CD14-positive monocyte (primary cell): ENCODE results near the gene PDIA6. TPM values are rescaled to one million over a fixed set of nuclear protein-coding genes. Genes with fewer than 3 reads are reported as not detected.
A peak's percentile ranks its signal among the peaks of the same experiment; 100 is the strongest.

Source experiments
- DNase-seq, 3 donors: peaks; one replicate each; pipeline ENCODE4 v3.0.0-alpha.2; 2011 to 2022
- H2AFZ ChIP-seq: 2 replicates; pipeline ENCODE4 v1.6.0; 2012; ENCODE audit warnings: mild to moderate bottlenecking, low read depth, low read length, inconsistent platforms; ENCODE audit not compliant: insufficient read depth, poor library complexity, severe bottlenecking
- H3K27ac ChIP-seq, 2 donors: 1 replicate in 1 of 2; 2 replicates in 1 of 2; pipeline ENCODE4 v1.5.1; 2012 to 2013; ENCODE audit warnings: low read length in 2 of 2, control low read depth in 1 of 2, inconsistent platforms in 1 of 2, low read depth in 1 of 2, mild to moderate bottlenecking in 1 of 2
- H3K27me3 ChIP-seq, 2 donors: one replicate each; pipeline versions ENCODE4 v1.6.0 to v1.6.1; 2011 to 2013; ENCODE audit warnings: low read length in 2 of 2; ENCODE audit not compliant: control insufficient read depth in 2 of 2, insufficient read depth in 2 of 2
- H3K36me3 ChIP-seq, 2 donors: replicated peaks in 1 of 2; 1 replicate in 1 of 2; 2 replicates in 1 of 2; pipeline versions ENCODE4 v1.5.1 to v1.6.1; 2012 to 2013; ENCODE audit warnings: low read length in 2 of 2, control low read depth in 1 of 2, inconsistent platforms in 1 of 2, mild to moderate bottlenecking in 1 of 2; ENCODE audit not compliant: insufficient read depth in 2 of 2, control insufficient read depth in 1 of 2
- H3K4me1 ChIP-seq, 2 donors: 1 replicate in 1 of 2; 2 replicates in 1 of 2; pipeline versions ENCODE4 v1.5.1 to v1.6.1; 2012 to 2013; ENCODE audit warnings: low read length in 2 of 2, control low read depth in 1 of 2, inconsistent platforms in 1 of 2, mild to moderate bottlenecking in 1 of 2, moderate library complexity in 1 of 2; ENCODE audit not compliant: insufficient read depth in 2 of 2, control insufficient read depth in 1 of 2
- H3K4me2 ChIP-seq: replicated peaks from 2 replicates; pipeline ENCODE3; 2012; ENCODE audit warnings: low read length, moderate library complexity, mild to moderate bottlenecking; ENCODE audit not compliant: poor library complexity, severe bottlenecking; ENCODE audit errors: extremely low read depth
- H3K4me3 ChIP-seq, 3 experiments: fragments of 200-600 bp in 1 of 3; sonication (generic) in 1 of 3; replicated peaks in 1 of 3; 1 replicate in 2 of 3; 2 replicates in 1 of 3; pipeline ENCODE4 v1.5.1; 2011 to 2013; ENCODE audit warnings: low read length in 3 of 3, mild to moderate bottlenecking in 3 of 3, control low read depth in 2 of 3, low read depth in 2 of 3, inconsistent platforms in 1 of 3, moderate library complexity in 1 of 3
- H3K79me2 ChIP-seq: 2 replicates; pipeline ENCODE4 v1.6.0; 2012; ENCODE audit warnings: mild to moderate bottlenecking, control low read depth, inconsistent platforms, low read length, moderate library complexity; ENCODE audit not compliant: insufficient read depth
- H3K9ac ChIP-seq: 2 replicates; pipeline ENCODE4 v1.6.0; 2017; ENCODE audit warnings: low read length, mild to moderate bottlenecking; ENCODE audit not compliant: insufficient read depth, poor library complexity, severe bottlenecking
- H3K9me3 ChIP-seq, 2 donors: replicated peaks in 1 of 2; 1 replicate in 1 of 2; 2 replicates in 1 of 2; pipeline versions ENCODE4 v1.5.1 to v1.6.1; 2012 to 2013; ENCODE audit warnings: low read length in 2 of 2, control low read depth in 1 of 2; ENCODE audit not compliant: control insufficient read depth in 1 of 2, insufficient read depth in 1 of 2
- H4K20me1 ChIP-seq: 2 replicates; pipeline ENCODE4 v1.6.0; 2012; ENCODE audit warnings: mild to moderate bottlenecking, low read length, control low read depth, moderate library complexity; ENCODE audit not compliant: insufficient read depth
- H3K27ac Mint-ChIP-seq, 7 donors: one replicate each; pipeline ENCODE4 v1.8.0; 2020; ENCODE audit warnings: mild to moderate bottlenecking in 7 of 7, mixed read lengths in 7 of 7, moderate library complexity in 6 of 7, inconsistent platforms in 2 of 7
- H3K27me3 Mint-ChIP-seq, 3 donors: one replicate each; pipeline ENCODE4 v1.8.0; 2021 to 2022; ENCODE audit warnings: low read depth in 3 of 3, mild to moderate bottlenecking in 3 of 3, mixed read lengths in 3 of 3, moderate library complexity in 3 of 3, inconsistent platforms in 1 of 3
- H3K36me3 Mint-ChIP-seq, 2 donors: one replicate each; pipeline ENCODE4 v1.8.0; 2020; ENCODE audit warnings: mixed read lengths in 2 of 2, inconsistent platforms in 1 of 2, mild to moderate bottlenecking in 1 of 2
- H3K4me1 Mint-ChIP-seq: one replicate; pipeline ENCODE4 v1.8.0; 2020; ENCODE audit warnings: mild to moderate bottlenecking, mixed read lengths
- H3K4me3 Mint-ChIP-seq, 2 donors: one replicate each; pipeline ENCODE4 v1.8.0; 2020; ENCODE audit warnings: mild to moderate bottlenecking in 2 of 2, mixed read lengths in 2 of 2, moderate library complexity in 1 of 2
- H3K9me3 Mint-ChIP-seq, 7 donors: one replicate each; pipeline ENCODE4 v1.8.0; 2020 to 2022; ENCODE audit warnings: mixed read lengths in 7 of 7, mild to moderate bottlenecking in 6 of 7, moderate library complexity in 6 of 7, inconsistent platforms in 2 of 7
- CTCF ChIP-seq: fragments of 200-600 bp; IDR thresholded peaks from one replicate; pipeline ENCODE4 v1.8.0; 2022; ENCODE audit warnings: antibody characterized with exemption, mild to moderate bottlenecking
- WGBS: methylation state at CpG from one replicate; pipeline ENCODE4 v1.1.5; 2013; ENCODE audit warnings: missing lambda C conversion rate; ENCODE audit not compliant: insufficient coverage; 5-methylcytosine and 5-hydroxymethylcytosine counted together
- intact Hi-C, 2 donors: fragments of 100-400 bp; cut with micrococcal nuclease; formaldehyde crosslinking; loops; one replicate each; pipeline versions ENCODE4 v1.15.0 to v1.15.1; 2023
- polyA minus RNA-seq: library from RNA; depleted of rRNA, polyadenylated mRNA; stranded (reverse); fragments of >200 nt; gene quantifications from 2 replicates; pipeline ENCODE4 v1.2.3, GENCODE V29; 2012
- polyA plus RNA-seq, 3 donors: library from polyadenylated mRNA; depleted of rRNA in 1 of 3; unstranded in 2 of 3; stranded (reverse) in 1 of 3; fragments of 300-500 nt in 2 of 3; fragments of >200 nt in 1 of 3; fragmentation: Illumina TruSeq in 2 of 3; gene quantifications; 1 replicate in 2 of 3; 2 replicates in 1 of 3; pipeline ENCODE4 v1.2.3, GENCODE V29; 2012 to 2021
- total RNA-seq, 12 experiments: library from RNA in 1 of 12; stranded (reverse) in 1 of 12; fragments of 120-200 nt in 1 of 12; gene quantifications; one replicate each; pipeline ENCODE4 v1.2.4 and lab custom pipeline; 2013 to 2026; ENCODE audit warnings: mixed read lengths in 6 of 12, inconsistent platforms in 1 of 12

PDIA6 gene
- 130 TPM for total RNA-seq (2013)
- polyA plus RNA-seq = 100 to 1,000 TPM in 2 of 3 donors, 10 to 100 TPM in 1; 49.8 to 187 (median 166) TPM
- 33.0 and 54.5 TPM in 2 replicates for polyA minus RNA-seq
- total RNA-seq (lab: John Stamatoyannopoulos, UW) = 41.6 to 149 (median 107) reads per million in 11 experiments

DNA sequence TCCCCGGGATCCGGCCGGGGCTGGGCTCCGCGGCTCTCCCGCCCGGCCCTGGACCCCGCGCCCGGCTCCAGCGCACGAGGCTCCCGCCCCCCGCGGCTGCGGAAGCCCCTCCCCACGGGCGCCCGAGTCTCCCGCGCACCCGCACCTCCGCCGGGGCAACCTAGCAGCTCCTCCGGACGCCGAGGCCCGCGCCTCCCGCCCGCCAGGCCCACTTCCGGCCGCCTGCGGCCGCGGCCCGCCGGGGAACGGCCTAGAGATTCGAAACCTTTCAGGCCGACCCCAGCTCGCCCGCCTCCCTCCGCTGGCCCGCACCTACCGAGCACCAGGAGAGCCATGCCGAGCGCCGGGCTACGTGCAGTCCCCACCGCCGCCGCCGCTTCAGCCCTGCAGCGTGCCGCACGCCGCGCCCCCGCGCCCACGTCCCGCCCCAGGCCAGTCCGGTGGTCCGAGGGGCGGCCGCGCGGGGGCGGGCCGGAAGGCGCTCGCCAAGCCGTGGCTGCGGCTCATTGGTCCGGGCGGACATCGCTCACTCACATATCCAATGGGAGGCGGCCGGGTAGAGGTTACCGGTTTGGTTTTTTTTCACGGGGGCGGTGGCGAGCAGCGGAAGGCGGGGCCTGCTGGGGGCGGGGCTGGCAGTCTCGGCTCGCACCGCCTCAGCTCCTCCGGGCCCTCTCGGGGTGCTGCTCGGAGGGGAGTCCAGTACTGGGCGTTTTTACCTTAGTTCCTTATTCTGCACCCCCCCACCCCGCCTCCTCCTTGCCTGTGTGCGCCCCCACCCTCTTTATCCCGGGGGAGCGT is at the start of gene PDIA6:
PDIA6 (minus strand) TSS at position 424 of the 801 bp plus-strand sequence; CDS start at position 335, 89 bp downstream.
- Histone ChIP-seq H3K9me3 (no peaks in the 10 kb centered on the region), H3K27ac (peak within 1 kb of the TSS; percentile 48 to 81), H4K20me1 (peaks cover 42% of the 10 kb centered on the region), H3K79me2 (peaks cover 49% of the 10 kb centered on the region), H3K36me3 (no peaks in the 10 kb centered on the region), H2AFZ (peak within 1 kb of the TSS; percentile 86), H3K9ac (peak within 1 kb of the TSS; percentile 96), H3K27me3 (no peaks in the 10 kb centered on the region), H3K4me1 (peaks cover 24 to 29% of the 10 kb centered on the region in 2 donors), H3K4me2 (peak within 1 kb of the TSS; percentile 88), H3K4me3 (peak within 1 kb of the TSS; percentile 72 to 87 (median 85))
- H3K4me3 Mint-ChIP-seq = peak within 1 kb of the TSS; percentile 94 to 95
- peak within 1 kb of the TSS; percentile 82 to 96 (median 92) for H3K27ac Mint-ChIP-seq
- H3K27me3 Mint-ChIP-seq = peaks cover 3 to 8% (median 4%) of the 10 kb centered on the region in 3 donors
- peak; percentile 94 to 96 (median 94) for DNase-seq
- peaks cover 33% of the 10 kb centered on the region for H3K4me1 Mint-ChIP-seq
- peaks cover 0 to 2% (median 0%) of the 10 kb centered on the region in 7 donors for H3K9me3 Mint-ChIP-seq
- no peak for TF ChIP-seq CTCF
- intact Hi-C loops = no loop called here
- H3K36me3 Mint-ChIP-seq = peaks cover 0 to 11% of the 10 kb centered on the region in 2 donors
- under 1% methylated on average over 93 of the region's 98 CpGs for WGBS

GRCh38 chr2:10862330-10862729 is 49.7 kb upstream of the PDIA6 start:
- Mint-ChIP-seq H3K27me3 (peaks cover 18 to 29% (median 25%) of the 10 kb centered on the region in 3 donors), H3K4me3 (peak overlapping the region in 1 of 2 donors; percentile 54), H3K27ac (peak overlapping the region in 2 of 7 donors; percentile 25 to 33), H3K4me1 (peaks cover 36% of the 10 kb centered on the region), H3K36me3 (no peaks in the 10 kb centered on the region), H3K9me3 (peaks cover 0 to 3% (median 0%) of the 10 kb centered on the region in 7 donors)
- H4K20me1 ChIP-seq = no peaks in the 10 kb centered on the region
- no peak overlapping the region for H3K4me3 ChIP-seq
- no peak overlapping the region for H2AFZ ChIP-seq
- no peak for TF ChIP-seq CTCF
- no peak overlapping the region for H3K9ac ChIP-seq
- no peak overlapping the region for H3K27ac ChIP-seq
- WGBS = 100% methylated on average over 7 of the region's 10 CpGs
- DNase-seq = no peak
- H3K79me2 ChIP-seq = no peaks in the 10 kb centered on the region
- intact Hi-C loops = no loop called here
- H3K4me2 ChIP-seq = no peak overlapping the region
- H3K27me3 ChIP-seq = peaks cover 0 to 9% of the 10 kb centered on the region in 2 donors
- no peaks in the 10 kb centered on the region for H3K9me3 ChIP-seq
- peaks cover 19 to 26% of the 10 kb centered on the region in 2 donors for H3K4me1 ChIP-seq
- no peaks in the 10 kb centered on the region for H3K36me3 ChIP-seq
